Measurements from ENCODE around the gene ATP1A1. TPM values are rescaled to one million over a fixed set of nuclear protein-coding genes. Genes with fewer than 3 reads are reported as not detected.

ATP1A1 gene
- total RNA-seq, 1 experiment from 2014 or later, result 286 TPM

GRCh38 chr1:116345011-116345410, 28.0 kb upstream of the ATP1A1 start (continued):
- TF ChIP-seq ZNF281 (CRISPR knock-in tag; IDR thresholded peaks at IDR 0.05) (no peak), ZNF423 (CRISPR knock-in tag; IDR thresholded peaks at IDR 0.05) (no peak), CREM (CRISPR knock-in tag; IDR thresholded peaks at IDR 0.05) (no peak), ZNF532 (CRISPR knock-in tag; IDR thresholded peaks at IDR 0.05; ENCODE audit: borderline replicate concordance) (no peak), TEAD4 (CRISPR knock-in tag; IDR thresholded peaks at IDR 0.05) (no peak), ZBTB43 (CRISPR knock-in tag; IDR thresholded peaks at IDR 0.05) (no peak), ZNF425 (CRISPR knock-in tag; conservative IDR thresholded peaks at IDR 0.05) (no peak), PREB (CRISPR knock-in tag; IDR thresholded peaks at IDR 0.05; ENCODE audit: borderline replicate concordance) (no peak), CDX4 (CRISPR knock-in tag; IDR thresholded peaks at IDR 0.05; ENCODE audit: borderline replicate concordance) (no peak), MAX (CRISPR knock-in tag; IDR thresholded peaks at IDR 0.05) (no peak), FOXK1 (CRISPR knock-in tag; IDR thresholded peaks at IDR 0.05) (no peak)

GRCh38 chr1:116345843-116346242, 27.2 kb upstream of the ATP1A1 start:
- Mint-ChIP-seq H3K27ac (no peak overlapping the region), H3K36me3 (no peaks in the 10 kb centered on the region), H3K27me3 (ENCODE audit: low read depth) (no peaks in the 10 kb centered on the region), H3K4me3 (no peak overlapping the region), H3K9me3 (no peaks in the 10 kb centered on the region), H3K4me1 (peaks cover 31% of the 10 kb centered on the region)
- ChIA-PET POLR2A (no interaction called here), CTCF (interaction anchor here (1.1 kb wide), 1 partner anchor 140 kb away, joined by 3 read pairs; no protein-coding TSS in a partner anchor)
- peak; percentile 87 for ATAC-seq
- DNase-seq (ENCODE audit: low spot score), result peak; percentile 42
- no peak for TF ChIP-seq CBFB (CRISPR knock-in tag; IDR thresholded peaks at IDR 0.05; ENCODE audit: low read depth)
- TF ChIP-seq ZNF416 (CRISPR knock-in tag; IDR thresholded peaks at IDR 0.05), result no peak
- no peak for TF ChIP-seq PRDM15 (CRISPR knock-in tag; IDR thresholded peaks at IDR 0.05)
- no peak for TF ChIP-seq TEAD4 (CRISPR knock-in tag; IDR thresholded peaks at IDR 0.05)
- TF ChIP-seq OVOL2 (CRISPR knock-in tag; IDR thresholded peaks at IDR 0.05; ENCODE audit: borderline replicate concordance), result no peak
- no peak for TF ChIP-seq ATF2 (CRISPR knock-in tag; IDR thresholded peaks at IDR 0.05; ENCODE audit: borderline replicate concordance, low read depth)
- TF ChIP-seq FOXJ3 (CRISPR knock-in tag; IDR thresholded peaks at IDR 0.05; ENCODE audit: borderline replicate concordance), result no peak
